NCI-H2081 (cell line): ENCODE results near the gene NIPBL.
"Not testable (repeated sequence)": the region's sequence is repeated elsewhere in the genome, so short reads cannot be mapped to it uniquely, and the experiment has no call there.

Experiments
- DNase-seq, 2 experiments: peaks; one replicate each; lab custom pipeline; 2025; lab: John Stamatoyannopoulos, UW

The NIPBL gene

GRCh38 chr5:37015795-37016666 lies 139.5 kb downstream of the NIPBL start:
- no peak for DNase-seq

GRCh38 chr5:37028910-37029309 lies 152.3 kb downstream of the NIPBL start:
- no peak for DNase-seq

DNA sequence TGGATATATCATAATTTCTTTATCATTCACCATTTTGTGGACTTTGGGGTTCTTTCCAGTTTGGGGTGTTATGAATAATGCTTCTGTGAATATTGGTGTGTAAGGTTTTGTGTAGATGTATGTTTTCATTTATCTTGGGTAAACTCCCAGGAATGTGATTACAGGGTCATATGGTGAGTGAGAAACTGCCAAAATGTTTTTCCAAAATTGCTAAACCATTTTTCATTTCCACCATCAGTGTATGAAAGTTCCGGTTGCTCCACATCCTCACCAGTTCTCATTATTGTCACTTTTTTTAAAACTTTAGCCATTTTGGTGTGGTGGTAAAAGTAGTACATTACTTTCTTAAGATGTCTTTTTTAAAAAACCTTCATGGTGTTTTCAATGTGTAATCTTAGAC lies 152.9 kb downstream of the NIPBL start:
- no peak for DNase-seq

- no peak for DNase-seq
These were observed 158.4 kb downstream of the NIPBL start for GRCh38 chr5:37034955-37035354.

DNA sequence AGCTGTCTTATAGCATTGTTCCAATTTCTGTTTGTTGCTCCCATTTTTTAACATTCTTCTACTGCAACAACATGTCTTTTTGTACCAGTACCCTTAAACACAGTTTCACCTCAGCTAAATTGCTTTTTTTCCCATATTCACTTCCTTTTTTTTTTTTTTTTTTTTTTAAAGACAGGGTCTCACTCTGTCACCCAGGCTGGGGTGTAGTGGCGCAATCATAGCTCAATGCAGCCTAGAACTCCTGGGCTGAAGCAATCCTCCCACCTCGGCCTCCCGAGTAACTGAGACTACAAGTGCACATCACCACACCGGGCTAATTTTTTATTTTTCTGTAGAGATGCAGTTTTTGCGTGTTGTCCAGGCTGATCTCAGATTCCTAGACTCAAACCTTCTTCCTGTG lies 161.3 kb downstream of the NIPBL start:
- DNase-seq = no peak

- no peak for DNase-seq
These were observed 163.3 kb downstream of the NIPBL start for GRCh38 chr5:37039824-37040223.

DNA sequence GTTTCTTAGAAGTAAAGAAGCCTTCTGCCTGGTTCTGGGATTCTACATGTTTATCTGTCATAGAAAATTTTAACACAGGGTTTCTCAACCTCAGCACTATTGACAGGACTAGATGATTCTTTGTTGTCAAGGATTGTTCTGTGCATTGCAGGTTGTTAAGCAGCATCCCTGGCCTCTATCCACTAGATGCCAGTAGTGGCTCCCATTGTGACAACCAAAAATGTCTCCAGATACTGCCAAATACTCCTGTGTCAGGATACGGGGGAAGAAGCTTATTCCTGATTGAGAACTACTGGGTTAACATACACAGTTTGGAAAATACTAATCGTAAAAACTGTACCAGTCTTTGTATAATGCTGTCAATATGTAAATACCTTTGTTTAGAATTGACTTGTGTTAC lies 167.1 kb downstream of the NIPBL start:
- DNase-seq = peak in 1 of 2 experiments; percentile 36

DNA sequence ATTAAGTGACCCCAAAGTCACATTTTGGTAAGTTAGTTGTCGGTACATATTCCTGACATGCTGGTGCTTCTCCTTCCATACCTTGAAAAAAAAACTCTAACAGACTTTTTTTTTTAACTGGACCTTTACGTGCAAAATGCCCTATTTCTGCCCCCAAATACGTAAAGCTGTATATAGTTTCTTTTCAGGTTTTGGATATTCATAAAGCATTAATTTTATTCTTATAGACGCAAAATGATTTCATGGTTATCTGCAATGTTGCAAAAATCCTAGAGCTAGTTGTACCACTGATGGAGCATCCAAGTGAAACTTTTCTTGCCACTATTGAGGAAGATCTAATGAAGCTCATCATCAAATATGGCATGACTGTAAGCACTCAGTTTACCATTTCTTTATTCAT lies 167.6 kb downstream of the NIPBL start:
- DNase-seq = no peak

- no peak for DNase-seq
These were observed 169.1 kb downstream of the NIPBL start for GRCh38 chr5:37045703-37046102.

DNA sequence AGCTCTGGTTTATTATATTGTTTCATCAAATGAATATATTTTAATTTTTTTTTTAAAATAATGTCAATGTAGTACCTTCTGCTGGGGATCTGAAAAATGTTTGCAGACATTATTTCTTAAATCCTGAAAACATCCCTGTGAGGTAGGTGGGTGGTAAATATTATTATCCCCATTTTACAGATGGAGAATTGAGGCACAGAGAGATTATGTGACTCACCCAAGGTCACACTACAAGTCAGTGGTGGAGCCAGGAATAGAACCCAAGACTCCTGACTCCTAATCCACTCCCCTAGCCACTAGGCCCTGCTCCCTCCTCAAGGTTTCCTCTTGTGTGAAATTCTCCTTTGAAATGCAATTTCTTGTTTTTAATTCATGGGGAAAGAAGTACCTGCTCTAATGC lies 171.4 kb downstream of the NIPBL start:
- DNase-seq = no peak

DNA sequence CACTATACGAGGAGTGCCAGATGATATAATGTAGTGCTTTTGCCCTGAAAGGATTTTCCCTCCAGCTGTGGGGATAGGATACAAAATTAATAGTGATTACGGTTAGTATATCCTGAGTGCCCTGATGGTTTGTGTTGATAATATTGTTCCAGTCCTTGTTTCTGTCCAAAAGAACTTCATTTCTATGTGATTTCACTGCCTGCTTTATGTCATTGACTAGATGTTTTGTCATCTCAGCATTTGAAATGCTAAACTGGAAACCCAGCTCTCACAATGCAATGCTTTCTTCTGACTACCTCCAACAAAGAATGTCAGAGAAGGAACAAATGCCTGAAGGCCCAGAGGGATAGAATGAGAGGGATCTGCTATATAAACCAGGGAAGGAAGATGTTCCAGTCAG lies 177.8 kb downstream of the NIPBL start:
- no peak for DNase-seq

DNA sequence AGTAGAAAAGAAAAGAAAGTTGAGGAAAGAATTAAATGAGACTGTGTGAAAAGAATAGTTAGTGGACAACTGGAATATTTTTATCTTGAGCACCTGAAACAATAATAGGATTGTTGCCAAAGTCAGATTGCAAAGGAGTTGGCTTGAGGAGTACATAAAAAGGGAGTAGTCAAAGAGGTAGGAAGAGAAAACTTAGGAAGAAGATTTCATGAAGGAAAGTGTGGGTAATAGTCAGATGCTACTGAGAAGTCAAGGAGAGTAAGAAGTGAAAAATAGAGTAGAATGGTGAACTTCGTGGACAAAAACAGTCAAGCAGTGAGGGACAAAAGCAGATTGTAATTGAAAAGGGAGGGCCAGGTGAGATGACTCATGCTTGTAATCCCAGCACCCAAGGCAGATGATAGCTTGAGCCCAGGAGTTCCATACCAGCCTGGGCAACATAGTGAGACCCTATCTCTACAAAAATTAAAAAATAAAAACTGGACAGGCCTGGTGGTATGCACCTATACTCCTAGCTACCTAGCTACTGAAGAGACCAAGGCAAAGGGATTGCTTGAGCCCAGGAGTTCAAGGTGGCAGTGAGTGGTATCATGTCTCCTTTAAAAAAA lies 178.9 kb downstream of the NIPBL start:
- DNase-seq = no peak

GRCh38 chr5:37056762-37057161 lies 180.2 kb downstream of the NIPBL start:
- no peak for DNase-seq

DNA sequence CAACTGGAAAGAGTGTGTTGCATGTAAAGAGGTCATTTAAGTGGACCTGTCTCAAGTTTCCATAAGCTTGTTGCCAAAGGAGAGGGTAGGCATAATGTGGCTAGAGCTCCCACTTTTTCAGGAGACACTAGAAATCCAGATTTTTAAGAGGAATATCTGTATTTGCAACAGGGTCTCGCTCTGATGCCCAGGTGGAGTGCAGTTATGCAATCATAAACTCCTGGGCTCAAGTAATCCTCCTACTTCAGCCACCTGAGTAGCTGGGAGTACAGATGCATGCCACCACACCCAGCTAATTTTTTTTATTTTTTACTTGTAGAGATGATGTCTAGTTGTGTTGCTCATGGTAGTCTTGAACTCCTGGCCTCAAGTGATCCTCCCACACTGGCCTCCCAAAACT lies 183.5 kb downstream of the NIPBL start:
- DNase-seq = no peak

GRCh38 chr5:37063739-37064138 lies 187.2 kb downstream of the NIPBL start:
- no peak for DNase-seq

DNA sequence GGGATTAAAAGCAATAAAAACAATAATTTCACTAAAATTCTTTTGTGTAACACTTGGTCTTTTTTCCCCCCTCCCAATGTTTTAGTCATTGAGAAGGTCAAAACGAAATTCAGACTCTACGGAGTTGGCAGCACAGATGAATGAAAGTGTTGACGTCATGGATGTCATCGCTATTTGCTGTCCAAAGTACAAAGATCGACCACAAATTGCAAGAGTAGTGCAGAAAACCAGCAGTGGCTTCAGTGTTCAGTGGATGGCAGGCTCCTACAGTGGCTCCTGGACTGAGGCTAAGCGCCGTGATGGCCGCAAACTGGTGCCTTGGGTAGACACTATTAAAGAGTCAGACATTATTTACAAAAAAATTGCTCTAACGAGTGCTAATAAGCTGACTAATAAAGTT lies 187.9 kb downstream of the NIPBL start:
- DNase-seq = no peak

GRCh38 chr5:37071487-37071886 lies 194.9 kb downstream of the NIPBL start:
- DNase-seq = no peak

- no peak for DNase-seq
These were observed 195.5 kb downstream of the NIPBL start for GRCh38 chr5:37071901-37072581.

DNA sequence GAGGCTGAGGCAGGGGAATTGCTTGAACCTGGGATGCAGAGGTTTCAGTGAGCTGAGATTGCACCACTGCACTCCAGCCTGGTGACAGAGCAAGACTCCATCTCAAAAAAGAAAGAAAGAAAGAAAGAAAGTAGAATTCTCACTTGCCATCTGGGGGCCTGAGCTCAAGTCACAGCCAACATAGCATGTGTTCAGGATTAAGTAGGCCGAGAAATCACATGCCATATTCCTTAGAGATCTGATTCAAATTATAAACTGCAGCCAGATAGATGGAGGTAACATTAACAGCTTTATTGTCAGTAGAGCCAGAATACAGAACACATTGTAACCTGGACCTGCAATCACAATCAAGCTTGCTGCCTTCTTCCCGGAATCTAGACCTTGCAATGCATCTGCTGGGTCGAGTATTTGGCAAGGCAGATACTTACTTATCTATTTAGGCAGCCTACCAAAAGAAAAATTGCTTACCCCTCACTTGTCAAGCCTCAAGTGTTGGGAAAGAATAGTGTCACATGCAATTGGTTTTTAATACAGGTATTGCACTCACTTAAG lies 198.9 kb downstream of the NIPBL start:
- no peak for DNase-seq

GRCh38 chr5:37077146-37077545 lies 200.6 kb downstream of the NIPBL start:
- no peak for DNase-seq

DNA sequence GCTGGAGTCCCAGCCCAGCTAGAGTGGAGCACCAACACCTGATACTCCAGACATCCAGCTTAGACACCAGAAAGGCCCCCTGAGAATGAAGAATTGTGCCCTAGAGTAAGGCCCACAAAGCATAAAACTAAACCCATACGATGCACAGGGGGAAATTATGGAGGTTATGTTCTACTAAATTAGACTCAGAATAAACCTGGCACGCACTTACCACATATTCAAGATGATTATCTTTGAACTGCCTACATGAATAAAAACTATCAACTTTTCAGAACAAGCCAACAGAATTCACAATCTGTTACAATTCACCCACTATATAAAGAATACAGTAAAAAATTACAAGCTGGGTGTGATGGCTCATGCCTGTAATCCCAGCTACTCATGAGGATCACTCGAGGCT lies 204.1 kb downstream of the NIPBL start:
- DNase-seq = no peak

GRCh38 chr5:37082977-37083376 lies 206.4 kb downstream of the NIPBL start:
- not testable (repeated sequence) for DNase-seq

DNA sequence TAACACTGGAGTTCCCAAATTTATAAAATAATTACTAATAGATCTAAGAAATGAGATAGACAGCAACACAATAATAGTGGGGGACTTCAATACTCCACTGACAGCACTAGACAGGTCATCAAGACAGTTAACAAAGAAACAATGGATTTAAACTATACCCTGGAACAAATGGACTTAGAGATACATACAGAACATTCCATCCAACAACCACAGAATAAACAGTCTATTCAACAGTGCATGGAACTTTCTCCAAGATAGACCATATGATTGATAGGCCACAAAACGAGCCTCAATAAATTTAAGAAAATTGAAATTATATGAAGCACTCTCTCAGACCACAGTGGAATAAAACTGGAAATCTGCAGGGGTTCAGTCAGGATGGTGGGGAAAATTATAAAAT lies 209.5 kb downstream of the NIPBL start:
- DNase-seq = not testable (repeated sequence)
